ENCODE data around the gene PTH1R.

PTH1R gene

GRCh38 chr3:46903341-46904302 is 26.1 kb downstream of the PTH1R start:
- no peak overlapping the region for H3K27ac ChIP-seq
- TF ChIP-seq CTCF (conservative IDR thresholded peaks at IDR 0.05), result no peak

GRCh38 chr3:46904303-46905212 is 27.0 kb downstream of the PTH1R start:
- no peak for TF ChIP-seq CTCF (conservative IDR thresholded peaks at IDR 0.05)
- no peak overlapping the region for H3K27ac ChIP-seq

GRCh38 chr3:46905213-46905560 is 27.7 kb downstream of the PTH1R start:
- TF ChIP-seq CTCF (conservative IDR thresholded peaks at IDR 0.05), result no peak
- H3K27ac ChIP-seq, result no peak overlapping the region

GRCh38 chr3:46905661-46906451 is 28.3 kb downstream of the PTH1R start:
- TF ChIP-seq CTCF (conservative IDR thresholded peaks at IDR 0.05), result no peak

GRCh38 chr3:46906471-46907058 is 29.0 kb downstream of the PTH1R start:
- no peak overlapping the region for H3K27ac ChIP-seq
- no peak for TF ChIP-seq CTCF (conservative IDR thresholded peaks at IDR 0.05)

More at GRCh38 chr3:46905661-46906451, 28.3 kb downstream of the PTH1R start:
- no peak overlapping the region for H3K27ac ChIP-seq

- no peak for TF ChIP-seq CTCF (conservative IDR thresholded peaks at IDR 0.05)
- H3K27ac ChIP-seq, result no peak overlapping the region
Observed at GRCh38 chr3:46907271-46907670, 29.8 kb downstream of the PTH1R start.

All from VCaP (cell line).